Measurements from ENCODE around the gene NACC2.

DNA sequence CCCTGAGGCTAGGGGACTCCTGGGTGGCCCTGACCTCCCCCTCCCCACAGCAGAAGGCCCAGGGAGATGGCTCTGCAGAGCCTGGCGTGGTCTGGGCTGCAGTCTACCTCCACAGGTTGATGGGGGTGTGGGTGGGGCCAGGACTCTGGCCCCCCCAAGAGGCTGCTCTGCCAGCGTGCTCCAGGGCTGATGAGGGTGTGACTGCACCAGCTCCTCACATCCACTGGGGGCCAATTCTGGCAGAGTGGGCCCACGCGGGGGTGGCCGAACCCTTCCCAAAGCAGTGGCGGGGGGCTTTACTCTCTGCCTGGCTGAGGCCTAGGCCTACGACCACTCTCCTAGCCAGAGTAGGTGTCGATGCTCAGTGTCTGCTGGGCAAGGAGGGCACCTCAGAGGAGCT lies 105.9 kb downstream of the NACC2 start:
- TF ChIP-seq, protein P1, sequence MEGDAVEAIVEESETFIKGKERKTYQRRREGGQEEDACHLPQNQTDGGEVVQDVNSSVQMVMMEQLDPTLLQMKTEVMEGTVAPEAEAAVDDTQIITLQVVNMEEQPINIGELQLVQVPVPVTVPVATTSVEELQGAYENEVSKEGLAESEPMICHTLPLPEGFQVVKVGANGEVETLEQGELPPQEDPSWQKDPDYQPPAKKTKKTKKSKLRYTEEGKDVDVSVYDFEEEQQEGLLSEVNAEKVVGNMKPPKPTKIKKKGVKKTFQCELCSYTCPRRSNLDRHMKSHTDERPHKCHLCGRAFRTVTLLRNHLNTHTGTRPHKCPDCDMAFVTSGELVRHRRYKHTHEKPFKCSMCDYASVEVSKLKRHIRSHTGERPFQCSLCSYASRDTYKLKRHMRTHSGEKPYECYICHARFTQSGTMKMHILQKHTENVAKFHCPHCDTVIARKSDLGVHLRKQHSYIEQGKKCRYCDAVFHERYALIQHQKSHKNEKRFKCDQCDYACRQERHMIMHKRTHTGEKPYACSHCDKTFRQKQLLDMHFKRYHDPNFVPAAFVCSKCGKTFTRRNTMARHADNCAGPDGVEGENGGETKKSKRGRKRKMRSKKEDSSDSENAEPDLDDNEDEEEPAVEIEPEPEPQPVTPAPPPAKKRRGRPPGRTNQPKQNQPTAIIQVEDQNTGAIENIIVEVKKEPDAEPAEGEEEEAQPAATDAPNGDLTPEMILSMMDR (IDR thresholded peaks at IDR 0.05): no peak
- TF ChIP-seq EZH2 (IDR thresholded peaks at IDR 0.05; ENCODE audit: borderline replicate concordance, insufficient read depth, low read depth, low read length, poor library complexity, severe bottlenecking): no peak
